ENCODE results near the gene DQX1. TPM values are rescaled to one million over a fixed set of nuclear protein-coding genes. Genes with fewer than 3 reads are reported as not detected.

Gene DQX1
- total RNA-seq, 1 donor from 2014 or later, result 0.32 TPM

- DNase-seq (ENCODE audit: extremely low spot score, unreplicated experiment), result no peak
- Mint-ChIP-seq H3K9me3 (ENCODE audit: unreplicated experiment) (no peaks in the 10 kb centered on the region), H3K27me3 (ENCODE audit: unreplicated experiment) (peaks cover 39% of the 10 kb centered on the region), H3K27ac (ENCODE audit: unreplicated experiment) (no peak overlapping the region), H3K4me3 (ENCODE audit: unreplicated experiment) (peak overlapping the region; percentile 76), H3K4me1 (ENCODE audit: unreplicated experiment) (peaks cover 36% of the 10 kb centered on the region), H3K36me3 (ENCODE audit: unreplicated experiment) (peaks cover 18% of the 10 kb centered on the region)
- TF ChIP-seq CTCF (IDR thresholded peaks at IDR 0.05), result no peak
Measured at GRCh38 chr2:74497777-74498499, 28.1 kb downstream of the DQX1 start.

DNA sequence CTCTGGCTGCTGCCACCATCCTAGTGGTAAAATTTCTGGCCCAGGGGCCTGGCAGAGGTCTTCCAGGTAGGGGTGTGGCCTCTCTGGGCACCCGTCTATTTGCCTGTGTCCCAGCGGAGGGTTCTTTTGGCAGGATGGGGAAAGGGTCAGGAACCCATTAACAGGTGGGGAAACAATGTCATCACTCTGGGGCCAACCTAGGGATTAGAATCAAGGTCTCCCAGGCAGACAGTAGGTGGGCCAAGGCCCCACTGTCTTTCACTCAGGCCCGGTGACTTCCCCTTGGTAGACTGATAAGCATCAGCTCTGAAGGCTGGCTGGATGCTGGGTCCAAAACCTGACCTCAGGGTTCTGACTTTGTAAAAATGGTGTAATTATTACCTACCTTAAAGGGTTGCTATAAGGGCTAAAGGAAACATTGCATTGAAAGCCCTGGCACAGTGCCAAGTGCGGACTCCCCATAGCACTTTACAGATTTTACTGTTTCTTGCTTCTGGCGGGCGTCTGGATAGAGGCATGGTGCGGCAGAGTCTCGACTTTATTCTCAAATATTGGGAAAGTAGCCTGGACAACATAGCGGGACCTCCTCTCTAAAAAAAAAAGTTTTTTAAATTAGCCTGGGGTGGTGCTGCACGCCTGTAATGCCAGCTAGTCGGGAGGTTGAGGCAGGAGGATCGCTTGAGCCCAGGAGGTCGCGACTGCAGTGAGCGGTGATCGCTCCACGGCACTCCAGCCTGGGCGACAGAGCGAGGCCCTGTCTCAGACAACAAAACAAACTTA lies 28.8 kb downstream of the DQX1 start:
- peaks cover 30% of the 10 kb centered on the region for H3K4me1 Mint-ChIP-seq (ENCODE audit: unreplicated experiment)
- TF ChIP-seq CTCF (IDR thresholded peaks at IDR 0.05), result no peak
- peak overlapping the region; percentile 76 for H3K4me3 Mint-ChIP-seq (ENCODE audit: unreplicated experiment)
- no peaks in the 10 kb centered on the region for H3K9me3 Mint-ChIP-seq (ENCODE audit: unreplicated experiment)
- no peak overlapping the region for H3K27ac Mint-ChIP-seq (ENCODE audit: unreplicated experiment)
- H3K36me3 Mint-ChIP-seq (ENCODE audit: unreplicated experiment), result peaks cover 23% of the 10 kb centered on the region
- no peak for DNase-seq (ENCODE audit: extremely low spot score, unreplicated experiment)
- peaks cover 39% of the 10 kb centered on the region for H3K27me3 Mint-ChIP-seq (ENCODE audit: unreplicated experiment)

DNA sequence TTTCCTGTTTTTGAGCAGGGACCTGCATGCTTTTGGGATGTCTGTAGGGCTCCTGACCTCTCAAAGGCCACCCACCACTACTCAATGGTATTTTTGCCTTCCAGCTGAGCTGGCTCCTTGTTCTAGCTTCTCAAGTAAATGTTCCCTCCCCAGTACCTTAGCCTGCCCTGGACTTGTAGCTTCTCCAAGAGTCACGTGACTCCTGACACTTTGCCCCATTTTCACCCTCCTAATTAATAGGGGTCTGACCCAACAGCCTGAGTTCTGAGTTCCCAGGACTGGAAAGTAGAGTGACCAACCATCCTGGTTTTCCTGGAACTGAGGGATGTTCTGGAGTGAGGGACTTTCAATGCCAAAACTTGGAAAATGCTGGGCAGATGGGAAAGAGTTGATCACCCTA lies 30.6 kb downstream of the DQX1 start:
- Mint-ChIP-seq H3K27ac (ENCODE audit: unreplicated experiment) (no peak overlapping the region), H3K4me1 (ENCODE audit: unreplicated experiment) (peaks cover 24% of the 10 kb centered on the region), H3K36me3 (ENCODE audit: unreplicated experiment) (peaks cover 35% of the 10 kb centered on the region), H3K9me3 (ENCODE audit: unreplicated experiment) (no peaks in the 10 kb centered on the region), H3K27me3 (ENCODE audit: unreplicated experiment) (peaks cover 29% of the 10 kb centered on the region), H3K4me3 (ENCODE audit: unreplicated experiment) (no peak overlapping the region)
- no peak for DNase-seq (ENCODE audit: extremely low spot score, unreplicated experiment)
- no peak for TF ChIP-seq CTCF (IDR thresholded peaks at IDR 0.05)

GRCh38 chr2:74493546-74493945 lies 32.5 kb downstream of the DQX1 start:
- no peak for DNase-seq (ENCODE audit: extremely low spot score, unreplicated experiment)
- H3K27ac Mint-ChIP-seq (ENCODE audit: unreplicated experiment), result no peak overlapping the region
- peaks cover 38% of the 10 kb centered on the region for H3K36me3 Mint-ChIP-seq (ENCODE audit: unreplicated experiment)
- H3K27me3 Mint-ChIP-seq (ENCODE audit: unreplicated experiment), result peaks cover 16% of the 10 kb centered on the region
- no peaks in the 10 kb centered on the region for H3K9me3 Mint-ChIP-seq (ENCODE audit: unreplicated experiment)
- no peak for TF ChIP-seq CTCF (IDR thresholded peaks at IDR 0.05)
- H3K4me1 Mint-ChIP-seq (ENCODE audit: unreplicated experiment), result peaks cover 13% of the 10 kb centered on the region
- no peak overlapping the region for H3K4me3 Mint-ChIP-seq (ENCODE audit: unreplicated experiment)
